Ishikawa (cell line): ENCODE measurements around the gene DIP2C.

Source experiments
- CEBPB ChIP-seq: IDR thresholded peaks from 2 replicates; pipeline ENCODE4 v1.6.1; 2012
- CREB1 ChIP-seq: IDR thresholded peaks from 2 replicates; pipeline ENCODE4 v1.6.1; 2012; ENCODE audit warnings: low read depth
- NFIC ChIP-seq: IDR thresholded peaks from 2 replicates; pipeline ENCODE4 v1.6.1; 2012
- RAD21 ChIP-seq: IDR thresholded peaks from 2 replicates; pipeline ENCODE4 v1.6.1; 2012; ENCODE audit warnings: low read depth
- TAF1 ChIP-seq: IDR thresholded peaks from 2 replicates; pipeline ENCODE4 v1.6.1; 2012; ENCODE audit warnings: low read depth, mild to moderate bottlenecking

DNA sequence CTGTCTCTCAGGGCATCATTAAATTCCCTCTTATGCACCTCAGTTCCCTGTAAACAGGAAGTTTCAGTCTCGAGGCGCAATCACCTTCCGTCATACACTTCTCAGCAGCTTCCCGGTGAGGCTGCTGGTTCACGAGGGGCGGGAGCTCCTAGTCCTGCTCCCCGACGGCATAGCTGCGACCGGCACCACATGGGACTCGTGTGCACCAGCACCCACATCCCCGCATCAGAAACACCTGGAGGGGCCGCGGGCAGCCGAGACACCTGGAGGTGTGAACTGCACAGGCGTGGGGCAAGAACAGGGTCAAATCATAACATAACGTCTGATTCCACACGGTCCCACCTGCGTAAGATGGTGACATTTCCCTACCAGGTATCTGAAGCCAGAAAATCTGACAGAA lies 52.7 kb downstream of the DIP2C start:
- no peak for TF ChIP-seq CEBPB
- TF ChIP-seq NFIC = no peak
- no peak for TF ChIP-seq CREB1
- TF ChIP-seq RAD21 = no peak
- TF ChIP-seq TAF1 = no peak
